ENCODE data around the gene EBF4.

DNA sequence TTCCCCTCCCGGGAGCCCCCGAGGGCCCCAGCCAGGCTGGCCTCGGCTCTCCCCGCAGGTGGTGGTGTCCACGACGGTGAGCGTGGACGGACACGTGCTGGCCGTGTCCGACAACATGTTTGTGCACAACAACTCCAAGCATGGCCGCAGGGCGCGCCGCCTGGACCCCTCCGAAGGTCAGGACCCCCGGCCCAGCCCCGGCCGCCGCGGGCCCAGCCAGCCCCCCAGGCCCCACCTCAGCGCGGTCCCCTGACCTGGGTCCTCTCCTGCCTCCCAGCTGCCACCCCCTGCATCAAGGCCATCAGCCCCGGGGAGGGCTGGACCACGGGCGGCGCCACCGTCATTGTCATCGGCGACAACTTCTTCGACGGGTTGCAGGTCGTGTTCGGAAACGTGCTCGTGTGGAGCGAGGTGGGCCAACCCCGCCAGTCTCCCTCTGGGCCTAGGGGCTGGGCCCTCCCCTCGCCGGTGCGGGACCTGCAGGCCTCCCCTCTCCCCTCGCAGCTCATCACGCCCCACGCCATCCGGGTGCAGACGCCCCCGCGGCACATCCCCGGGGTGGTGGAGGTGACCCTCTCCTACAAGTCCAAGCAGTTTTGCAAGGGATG, 56.9 kb downstream of the EBF4 start:
- TF ChIP-seq, protein P1, sequence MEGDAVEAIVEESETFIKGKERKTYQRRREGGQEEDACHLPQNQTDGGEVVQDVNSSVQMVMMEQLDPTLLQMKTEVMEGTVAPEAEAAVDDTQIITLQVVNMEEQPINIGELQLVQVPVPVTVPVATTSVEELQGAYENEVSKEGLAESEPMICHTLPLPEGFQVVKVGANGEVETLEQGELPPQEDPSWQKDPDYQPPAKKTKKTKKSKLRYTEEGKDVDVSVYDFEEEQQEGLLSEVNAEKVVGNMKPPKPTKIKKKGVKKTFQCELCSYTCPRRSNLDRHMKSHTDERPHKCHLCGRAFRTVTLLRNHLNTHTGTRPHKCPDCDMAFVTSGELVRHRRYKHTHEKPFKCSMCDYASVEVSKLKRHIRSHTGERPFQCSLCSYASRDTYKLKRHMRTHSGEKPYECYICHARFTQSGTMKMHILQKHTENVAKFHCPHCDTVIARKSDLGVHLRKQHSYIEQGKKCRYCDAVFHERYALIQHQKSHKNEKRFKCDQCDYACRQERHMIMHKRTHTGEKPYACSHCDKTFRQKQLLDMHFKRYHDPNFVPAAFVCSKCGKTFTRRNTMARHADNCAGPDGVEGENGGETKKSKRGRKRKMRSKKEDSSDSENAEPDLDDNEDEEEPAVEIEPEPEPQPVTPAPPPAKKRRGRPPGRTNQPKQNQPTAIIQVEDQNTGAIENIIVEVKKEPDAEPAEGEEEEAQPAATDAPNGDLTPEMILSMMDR (IDR thresholded peaks at IDR 0.05): no peak
- TF ChIP-seq POLR2A (IDR thresholded peaks at IDR 0.05): no peak
